ENCODE measurements around the gene HCRTR2.
"Not testable (repeated sequence)": the region's sequence is repeated elsewhere in the genome, so short reads cannot be mapped to it uniquely, and the experiment has no call there.

HCRTR2 gene

DNA sequence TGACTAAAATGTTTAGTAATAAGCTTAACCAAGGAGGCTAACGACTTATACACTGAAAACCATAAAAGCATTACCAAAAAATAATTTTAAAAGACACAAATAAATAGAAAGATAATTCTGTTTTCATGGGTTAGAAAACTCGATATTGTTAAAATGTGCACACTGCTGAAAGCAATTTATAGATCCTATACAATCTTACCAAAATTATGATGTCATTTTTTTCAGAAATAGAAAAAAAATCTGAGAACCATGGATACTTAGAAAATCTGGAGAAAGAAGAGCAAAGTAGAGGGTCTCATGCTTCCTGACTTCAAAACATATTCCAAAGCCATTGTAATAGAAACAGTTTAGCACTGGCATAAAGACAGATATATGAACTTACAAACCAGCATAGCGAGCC lies 46.6 kb downstream of the HCRTR2 start:
- no peak for DNase-seq (ENCODE audit: low spot score)

DNA sequence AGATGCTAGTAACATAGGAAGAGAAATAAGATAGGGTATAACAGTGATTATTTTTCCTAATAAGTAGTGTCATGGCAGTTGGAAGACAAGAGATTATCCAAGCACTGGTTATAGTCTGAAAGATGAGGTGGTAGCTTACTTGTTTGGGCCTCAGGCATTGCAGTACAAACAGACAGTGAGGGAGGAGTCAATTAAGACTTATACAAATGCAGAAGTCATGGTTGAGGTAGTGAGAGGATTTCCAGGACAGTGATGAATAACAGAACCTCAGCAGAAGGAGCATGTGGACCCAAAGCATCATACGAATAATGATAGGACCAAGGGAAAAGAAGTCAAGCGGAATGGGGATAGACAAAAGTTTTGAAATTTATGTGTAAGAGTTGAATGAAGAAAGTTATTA lies 53.5 kb downstream of the HCRTR2 start:
- DNase-seq (ENCODE audit: low spot score), result no peak

DNA sequence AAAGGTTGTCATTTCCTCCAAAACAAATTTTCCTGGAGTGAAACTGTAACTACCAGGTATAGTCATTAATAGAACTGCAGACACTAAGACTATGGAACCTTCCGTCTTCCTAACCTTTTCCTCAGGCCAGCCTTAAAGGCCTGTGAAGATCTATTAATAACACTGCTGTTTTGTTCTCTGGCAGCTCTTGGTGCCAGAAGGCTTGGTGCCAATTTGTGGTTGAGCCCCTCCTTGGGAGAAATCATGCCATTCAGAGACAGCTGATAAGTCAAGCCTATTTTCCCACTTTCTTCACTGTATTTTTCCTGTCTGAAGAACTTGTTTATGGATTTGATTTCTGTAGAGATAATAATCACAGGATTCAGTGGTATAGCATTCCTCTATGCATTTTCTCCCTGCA lies 64.8 kb downstream of the HCRTR2 start:
- no peak for DNase-seq (ENCODE audit: low spot score)

DNA sequence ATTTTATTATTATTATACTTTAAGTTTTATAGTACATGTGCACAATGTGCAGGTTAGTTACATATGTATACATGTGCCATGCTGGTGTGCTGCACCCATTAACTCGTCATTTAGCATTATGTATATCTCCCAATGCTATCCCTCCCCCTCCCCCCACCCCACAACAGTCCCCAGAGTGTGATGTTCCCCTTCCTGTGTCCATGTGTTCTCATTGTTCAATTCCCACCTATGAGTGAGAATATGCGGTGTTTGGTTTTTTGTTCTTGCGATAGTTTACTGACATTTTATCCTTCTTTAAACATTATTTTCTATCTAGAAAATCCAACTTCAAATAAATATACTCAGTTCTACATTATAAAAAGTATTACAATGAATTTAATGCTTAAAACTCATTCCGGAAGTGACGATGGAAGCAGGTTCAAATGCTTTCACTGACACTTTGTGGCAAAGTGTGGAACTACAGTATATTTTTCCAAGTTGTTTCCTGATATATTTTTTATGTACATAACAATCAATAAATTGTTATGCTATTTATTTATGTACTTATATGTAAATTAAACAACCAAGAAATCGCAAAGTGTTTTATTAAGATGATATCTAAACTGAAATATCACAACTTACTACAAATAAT lies 66.8 kb downstream of the HCRTR2 start:
- DNase-seq (ENCODE audit: low spot score), result peak; percentile 11

DNA sequence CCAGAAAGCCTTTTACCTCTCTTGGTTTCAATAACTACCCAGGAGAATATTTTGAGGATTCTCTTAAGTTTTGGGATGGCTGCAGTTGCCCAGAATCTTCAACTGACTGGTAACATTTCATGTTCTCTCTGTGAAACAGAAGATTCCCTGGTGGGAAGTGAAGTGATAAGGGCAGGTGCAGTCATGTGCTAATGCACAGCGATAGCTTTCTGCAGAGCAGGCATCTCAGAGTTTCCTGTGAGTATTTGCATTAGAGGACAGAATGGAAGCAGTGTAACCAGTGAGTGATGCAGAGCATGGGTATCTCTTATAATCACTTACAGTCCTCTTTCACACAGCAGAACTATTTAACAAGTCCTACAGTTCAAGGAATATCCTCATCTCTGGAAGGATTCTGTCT lies 76.1 kb downstream of the HCRTR2 start:
- DNase-seq (ENCODE audit: low spot score), result no peak

DNA sequence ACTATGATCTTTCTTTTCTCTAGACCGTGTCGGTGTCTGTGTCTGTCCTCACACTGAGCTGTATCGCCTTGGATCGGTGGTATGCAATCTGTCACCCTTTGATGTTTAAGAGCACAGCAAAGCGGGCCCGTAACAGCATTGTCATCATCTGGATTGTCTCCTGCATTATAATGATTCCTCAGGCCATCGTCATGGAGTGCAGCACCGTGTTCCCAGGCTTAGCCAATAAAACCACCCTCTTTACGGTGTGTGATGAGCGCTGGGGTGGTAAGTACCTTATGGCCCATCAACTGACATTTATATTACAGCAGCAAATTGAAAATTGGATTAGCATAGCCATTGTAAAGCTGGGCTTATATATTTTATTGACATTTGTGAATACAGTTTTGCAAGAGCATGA lies 80.8 kb downstream of the HCRTR2 start:
- no peak for DNase-seq (ENCODE audit: low spot score)

DNA sequence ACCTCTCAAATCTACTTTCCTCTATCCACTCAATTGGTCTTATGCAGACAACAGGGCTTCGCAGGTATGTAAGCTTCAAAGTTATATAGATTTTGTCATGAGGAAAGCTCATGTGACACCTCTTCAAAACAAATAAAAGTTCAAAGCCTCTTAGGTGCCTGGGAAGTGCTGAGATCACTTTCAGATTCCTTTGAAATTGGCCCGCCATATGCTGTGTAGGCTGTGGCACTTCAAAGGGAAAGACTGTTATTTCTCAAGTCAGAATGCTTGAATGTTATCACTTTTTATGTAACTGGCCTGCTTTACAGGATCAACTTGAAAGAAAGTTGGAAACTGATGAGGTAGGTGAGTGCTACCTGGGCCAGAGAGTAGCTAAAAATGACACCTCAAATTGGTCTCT lies 85.9 kb downstream of the HCRTR2 start:
- no peak for DNase-seq (ENCODE audit: low spot score)

DNA sequence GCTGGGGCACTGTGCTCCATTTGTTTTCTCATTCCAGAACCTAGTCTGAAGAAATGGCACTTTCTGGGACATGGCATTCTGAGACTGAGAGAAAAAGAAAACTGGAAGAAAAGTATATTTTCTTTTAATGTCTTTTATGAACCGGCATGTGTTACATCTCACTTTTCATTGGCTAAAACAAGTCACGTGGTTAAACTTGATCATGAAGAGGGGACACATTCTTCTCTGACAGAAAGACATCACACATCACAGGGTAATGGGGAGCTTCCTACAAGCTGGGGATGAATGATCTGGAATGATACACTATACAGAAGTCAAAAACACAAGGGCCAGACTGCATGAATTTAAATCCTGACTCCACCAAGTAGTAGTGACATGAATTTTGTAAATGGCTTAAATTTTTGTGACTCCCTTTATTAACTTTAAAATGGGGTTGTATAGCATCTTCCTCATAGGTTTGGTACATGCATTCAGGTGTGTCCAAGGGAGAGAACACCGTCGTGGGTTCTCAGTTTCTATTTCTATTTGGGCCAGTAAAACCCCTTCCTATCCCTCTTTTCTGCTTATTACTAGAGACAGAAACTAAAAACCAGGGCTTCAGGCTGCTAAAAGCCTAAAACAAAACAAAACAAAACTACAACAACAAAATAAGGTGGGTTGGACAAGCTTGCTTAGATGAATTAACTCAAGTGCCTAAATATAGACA lies 91.2 kb downstream of the HCRTR2 start:
- no peak for DNase-seq (ENCODE audit: low spot score)

DNA sequence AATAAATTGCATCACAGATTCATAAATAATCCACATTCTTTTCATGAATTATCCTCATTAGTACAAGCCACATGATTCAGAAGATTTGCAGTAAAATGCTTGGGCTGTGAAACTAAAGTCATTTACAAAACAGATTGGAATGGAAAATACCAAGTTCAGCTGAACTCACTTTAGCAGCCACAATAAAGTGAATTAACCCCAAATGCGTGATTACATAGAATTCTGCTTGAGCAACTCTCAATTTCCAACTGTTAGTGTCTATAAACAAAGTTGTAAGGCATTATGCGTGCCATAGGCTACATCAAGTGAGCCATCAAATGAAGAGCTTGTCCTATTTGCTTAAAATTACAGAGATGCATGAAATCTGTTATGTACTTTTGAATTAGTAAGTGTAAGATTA lies 92.6 kb downstream of the HCRTR2 start:
- DNase-seq (ENCODE audit: low spot score), result no peak

DNA sequence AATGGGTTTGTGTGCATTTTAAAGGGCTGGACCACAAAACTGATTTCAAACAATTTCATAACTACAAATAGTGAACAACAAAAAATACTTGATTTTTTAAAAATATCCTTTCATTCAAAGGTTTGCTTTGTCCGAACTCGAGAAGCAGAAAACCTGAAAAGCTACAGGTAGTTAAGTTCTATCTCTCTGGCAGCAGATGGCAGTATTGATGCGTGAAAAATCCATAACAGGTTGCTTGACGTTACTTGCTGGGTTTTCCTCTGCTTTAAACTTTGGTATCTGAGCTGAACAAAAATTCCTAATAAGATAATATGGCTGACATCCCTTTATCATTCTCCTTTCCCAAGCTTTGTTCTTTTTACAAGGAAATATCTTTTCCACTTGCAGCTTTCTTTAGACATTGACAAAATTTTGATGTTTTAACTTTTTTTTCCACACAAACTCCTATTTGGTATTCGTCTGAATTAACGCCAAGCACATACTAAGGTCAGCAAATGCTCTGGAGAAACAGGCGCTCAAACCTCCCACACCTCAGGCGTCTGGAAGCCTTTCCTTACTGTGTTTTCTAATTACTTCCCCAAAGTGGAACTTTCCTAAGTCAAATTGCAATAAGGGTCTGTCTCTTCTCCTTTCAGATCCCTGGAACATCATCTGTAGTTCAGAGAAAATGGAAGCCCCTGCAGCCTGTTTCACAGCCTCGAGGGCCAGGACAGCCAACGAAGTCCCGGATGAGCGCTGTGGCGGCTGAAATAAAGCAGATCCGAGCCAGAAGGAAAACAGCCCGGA lies 102.6 kb downstream of the HCRTR2 start:
- DNase-seq (ENCODE audit: low spot score), result peak; percentile 34

DNA sequence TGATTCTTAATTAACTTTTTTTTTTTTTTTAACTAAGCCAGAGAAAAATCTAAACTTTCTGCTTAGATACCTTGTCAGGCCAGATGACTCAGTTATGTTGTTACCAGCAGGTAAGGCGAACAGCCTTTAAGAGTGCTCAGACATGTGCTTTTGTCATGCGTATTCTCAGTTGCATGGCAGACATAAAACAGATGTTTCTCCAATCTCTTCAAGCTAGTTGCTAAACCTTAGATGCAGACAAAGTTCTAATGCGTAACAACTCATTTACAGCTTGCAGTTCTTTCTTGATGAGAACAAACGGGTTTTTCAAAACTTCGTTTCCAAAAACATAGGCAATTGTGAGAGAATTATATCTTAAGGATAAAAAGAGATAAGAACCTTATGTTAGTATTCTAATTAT lies 103.3 kb downstream of the HCRTR2 start:
- DNase-seq (ENCODE audit: low spot score), result no peak

DNA sequence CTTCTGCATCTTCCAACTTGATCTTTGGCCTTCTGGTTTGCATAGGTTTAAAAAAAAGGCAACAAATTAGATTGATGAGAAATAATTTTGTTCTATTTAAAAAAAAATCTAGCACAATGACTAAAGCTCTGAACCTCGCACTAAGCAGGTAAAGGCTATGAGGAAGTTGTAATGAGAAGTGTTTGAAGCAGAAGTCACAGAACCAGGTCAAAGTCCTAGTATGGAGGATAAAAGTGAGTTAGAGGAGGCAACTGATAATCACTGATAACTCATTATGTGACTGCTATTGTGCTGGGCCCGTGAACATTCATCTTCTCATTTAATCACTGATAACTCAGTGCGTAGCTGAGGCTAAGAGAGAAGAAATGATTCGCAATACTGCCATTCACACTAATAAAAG lies 106.9 kb downstream of the HCRTR2 start:
- no peak for DNase-seq (ENCODE audit: low spot score)

DNA sequence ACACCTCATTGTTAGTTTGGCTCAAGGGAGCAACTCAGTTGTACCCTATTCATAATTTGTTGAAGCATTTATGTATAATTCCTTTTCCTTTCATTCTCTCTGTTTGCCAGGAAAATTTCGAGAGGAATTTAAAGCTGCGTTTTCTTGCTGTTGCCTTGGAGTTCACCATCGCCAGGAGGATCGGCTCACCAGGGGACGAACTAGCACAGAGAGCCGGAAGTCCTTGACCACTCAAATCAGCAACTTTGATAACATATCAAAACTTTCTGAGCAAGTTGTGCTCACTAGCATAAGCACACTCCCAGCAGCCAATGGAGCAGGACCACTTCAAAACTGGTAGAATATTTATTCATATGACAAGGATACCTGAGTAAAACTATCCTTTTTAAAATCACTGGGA lies 107.8 kb downstream of the HCRTR2 start:
- DNase-seq (ENCODE audit: low spot score), result no peak

DNA sequence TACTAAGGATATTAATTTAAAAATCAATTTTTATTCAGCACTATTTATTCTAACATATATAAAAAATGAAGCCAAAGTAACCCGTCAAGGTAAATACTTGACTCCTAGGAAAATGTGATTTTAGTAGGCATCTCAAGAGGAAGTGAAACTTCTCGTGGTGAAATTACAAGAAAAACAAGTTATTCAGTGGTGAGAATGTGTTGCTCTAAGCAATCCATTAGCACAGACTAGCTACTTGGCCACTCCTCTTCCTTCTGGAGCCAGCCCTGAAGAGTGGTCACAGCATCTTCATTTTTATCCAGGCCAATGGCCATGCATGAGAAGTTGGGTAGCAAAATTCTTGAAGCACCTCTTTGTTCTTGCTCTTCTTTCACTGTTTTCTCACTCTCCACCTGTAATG lies 112.5 kb downstream of the HCRTR2 start:
- DNase-seq (ENCODE audit: low spot score), result no peak

DNA sequence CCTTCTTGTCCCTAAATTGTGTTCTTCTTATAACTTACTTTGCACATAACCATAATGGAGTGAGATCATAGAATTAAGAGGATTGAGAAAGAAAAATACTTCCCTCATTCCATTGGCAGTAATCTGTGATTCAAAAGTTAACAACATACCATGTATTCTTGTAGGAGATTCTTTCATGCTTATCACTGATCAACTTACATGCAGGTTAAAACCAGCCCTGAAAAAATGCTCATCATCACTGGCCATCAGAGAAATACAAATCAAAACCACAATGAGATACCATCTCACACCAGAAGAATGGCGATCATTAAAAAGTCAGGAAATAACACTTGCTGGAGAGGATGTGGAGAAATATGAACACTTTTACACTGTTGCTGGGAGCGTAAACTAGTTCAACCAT lies 116.4 kb downstream of the HCRTR2 start:
- no peak for DNase-seq (ENCODE audit: low spot score)

DNA sequence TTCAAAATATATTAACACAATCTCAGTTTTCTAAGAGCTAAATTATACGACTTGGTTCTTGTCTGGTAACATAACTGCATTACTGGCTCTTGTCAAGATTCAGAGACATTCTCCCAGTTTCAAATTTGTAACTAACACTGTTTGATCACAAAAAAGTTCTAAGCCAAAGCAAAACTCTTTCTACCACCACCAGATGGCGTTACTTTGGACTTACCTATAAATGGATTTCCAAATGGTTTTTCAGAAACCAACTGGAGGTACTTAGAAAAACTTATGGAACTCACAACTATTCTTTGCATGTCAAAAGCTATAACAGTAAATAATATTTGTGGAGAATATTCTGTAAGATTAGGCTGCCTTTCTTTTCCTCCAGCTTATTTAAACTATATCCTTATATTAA lies 118.8 kb downstream of the HCRTR2 start:
- no peak for DNase-seq (ENCODE audit: low spot score)

DNA sequence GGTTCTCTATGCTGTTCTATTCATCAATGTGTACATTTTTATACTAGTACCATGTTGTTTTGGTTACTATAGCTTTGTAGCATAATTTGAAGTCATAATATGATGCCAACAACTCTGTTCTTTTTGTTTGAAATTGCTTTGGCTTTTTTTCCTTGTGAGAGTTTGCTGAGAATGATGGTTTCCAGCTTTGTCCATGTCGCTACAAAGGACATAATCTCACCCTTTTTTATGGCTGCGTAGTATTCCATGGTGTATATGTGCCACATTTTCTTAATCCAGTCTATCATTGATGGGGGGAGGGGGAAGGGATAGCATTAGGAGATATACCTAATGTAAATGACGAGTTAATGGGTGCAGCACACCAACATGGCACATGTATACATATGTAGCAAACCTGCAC lies 122.9 kb downstream of the HCRTR2 start:
- not testable (repeated sequence) for DNase-seq (ENCODE audit: low spot score)

DNA sequence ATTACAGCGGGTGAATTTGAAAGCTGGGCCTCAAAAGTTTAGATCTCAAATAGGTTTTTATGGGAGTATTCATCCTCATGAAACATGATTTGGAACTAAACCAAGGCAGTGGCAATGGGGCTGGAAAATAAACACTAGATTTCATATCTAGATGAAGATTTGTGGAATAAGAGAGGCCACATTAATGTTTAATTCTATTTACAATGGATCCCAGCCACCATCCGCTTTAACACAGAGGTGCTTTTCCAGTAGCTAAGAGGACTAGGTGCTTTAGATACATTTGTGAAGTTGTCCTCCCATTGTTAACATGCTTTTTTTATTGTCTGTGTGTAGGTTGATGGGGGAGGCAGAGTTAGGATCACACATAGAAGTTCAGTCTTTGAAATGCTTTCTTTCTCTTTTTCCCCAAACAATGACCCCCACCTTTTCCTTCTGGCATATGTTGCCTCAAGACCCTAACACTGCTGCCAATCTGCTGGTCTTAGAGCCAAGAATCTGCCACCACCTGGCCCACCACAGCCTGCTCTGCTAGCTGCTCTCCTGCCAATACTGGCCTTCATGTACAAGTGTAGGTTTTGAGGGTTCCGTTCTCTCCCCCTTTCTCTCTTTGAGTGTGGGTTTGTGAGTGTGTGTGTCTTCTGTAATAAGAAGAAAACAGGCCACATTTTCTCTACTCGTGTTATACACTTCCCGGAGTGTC lies 125.1 kb downstream of the HCRTR2 start:
- no peak for DNase-seq (ENCODE audit: low spot score)

DNA sequence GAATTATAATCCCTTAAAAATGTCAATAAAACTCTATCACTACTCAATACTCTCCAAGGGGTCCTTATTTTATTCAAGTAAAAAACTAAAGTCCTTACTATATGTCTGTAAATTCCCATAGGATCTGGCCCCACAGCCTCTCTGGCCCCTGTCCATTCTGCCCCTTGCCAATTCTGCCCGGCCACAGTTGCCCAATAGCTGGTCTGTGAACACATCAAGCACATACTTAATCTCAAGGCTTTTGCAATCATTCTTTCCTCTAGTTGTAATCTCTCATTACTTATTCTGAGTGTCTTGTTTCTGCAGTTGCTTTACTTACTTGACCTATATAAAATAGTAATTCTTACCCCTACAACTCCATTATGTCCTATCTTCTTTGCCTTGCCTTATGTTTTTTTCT lies 130.4 kb downstream of the HCRTR2 start:
- DNase-seq (ENCODE audit: low spot score), result no peak

DNA sequence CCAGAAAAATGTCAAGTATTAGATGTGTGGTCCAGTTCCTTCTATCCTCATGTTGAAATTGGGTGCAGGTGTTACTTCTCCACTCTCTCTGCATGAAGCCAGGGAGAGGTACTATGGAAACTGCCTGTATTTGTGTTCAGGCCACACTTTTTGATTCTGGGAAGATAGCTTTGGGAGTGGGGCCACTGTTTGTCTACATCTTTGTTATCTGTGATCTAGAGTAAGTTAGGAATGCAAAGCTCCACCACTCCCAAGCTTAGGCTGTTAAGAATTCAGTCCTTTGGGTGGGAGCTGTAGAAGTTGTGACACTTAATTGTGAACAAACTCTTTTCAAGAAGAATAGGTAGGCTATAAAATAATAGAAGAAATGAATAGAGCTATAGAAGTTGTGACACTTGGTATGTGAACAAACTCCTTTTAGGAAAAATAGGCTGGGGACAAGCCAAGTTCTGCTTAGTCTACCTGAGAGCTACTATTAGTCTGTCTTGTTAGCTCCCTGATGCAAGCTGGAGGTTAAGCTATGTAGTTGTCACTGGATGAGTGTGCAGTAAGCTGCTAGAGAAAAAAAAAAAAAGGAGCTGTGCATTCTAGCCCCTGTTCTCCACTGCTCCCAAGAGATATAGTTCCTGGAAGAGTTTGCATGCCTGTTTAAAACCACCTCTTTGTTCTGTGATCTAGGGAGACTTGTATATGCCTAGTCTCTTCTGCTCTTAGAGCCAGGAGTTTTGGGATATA lies 145.8 kb downstream of the HCRTR2 start:
- DNase-seq (ENCODE audit: low spot score), result no peak

DNA sequence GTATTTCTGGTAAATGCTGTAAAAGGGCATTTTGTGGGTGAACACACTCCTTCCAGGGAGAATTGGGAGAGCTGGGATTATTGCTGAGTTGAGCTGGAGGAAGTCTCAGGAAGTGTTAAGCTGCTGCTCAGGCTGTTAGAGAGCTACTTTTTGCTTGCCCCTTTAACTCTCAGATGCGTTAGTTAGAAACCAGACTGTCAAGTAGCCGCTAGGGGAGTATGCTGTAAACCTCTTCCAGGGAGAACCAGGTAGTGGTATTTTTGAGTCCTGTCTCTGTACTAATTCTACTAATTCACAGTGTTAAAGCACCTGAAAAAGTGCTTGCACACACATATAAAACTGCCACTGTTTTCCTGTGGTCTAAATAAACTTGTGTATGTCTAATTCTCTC lies 146.4 kb downstream of the HCRTR2 start:
- DNase-seq (ENCODE audit: low spot score), result no peak

DNA sequence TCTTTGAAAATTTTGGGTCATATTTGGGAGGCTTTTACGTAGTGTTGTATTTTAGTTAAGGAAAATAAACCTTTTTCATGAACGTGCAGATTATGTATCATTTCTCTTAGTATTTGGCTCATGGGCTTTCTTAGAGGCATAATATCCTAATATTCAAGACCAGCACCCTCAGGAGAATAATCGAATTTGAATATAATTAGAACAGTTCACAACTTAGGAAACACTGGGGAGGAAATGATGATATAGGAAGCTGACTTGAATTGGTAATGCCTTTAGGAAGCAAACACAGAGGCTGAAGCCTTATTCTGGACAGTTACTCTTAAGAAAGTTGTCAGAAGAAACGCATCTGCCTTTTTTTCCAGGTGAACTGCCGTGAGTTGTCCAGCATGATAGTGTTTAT lies 152.9 kb downstream of the HCRTR2 start, which contains the start of gene GFRAL:
Gene GFRAL, plus strand, starts transcription at position 301 of the 400 bp plus-strand sequence. Its CDS starts 86 bp downstream, at position 387.
- no peak for DNase-seq (ENCODE audit: low spot score)

Measured in AG08396 (cell line).